SJCRH30 (cell line): Measurements from ENCODE around the gene BCL2L13. TPM values are rescaled to one million over a fixed set of nuclear protein-coding genes. Genes with fewer than 3 reads are reported as not detected.

ENCODE experiments used
- DNase-seq, 2 experiments: peaks; one replicate each; pipeline ENCODE4 v3.0.0-alpha.2; 2015 to 2020
- H3K27ac ChIP-seq: fragments of 250-450 bp; sonication (Bioruptor Pico); 2 replicates; pipeline ENCODE4 v1.5.1; 2020; ENCODE audit warnings: mild to moderate bottlenecking, moderate library complexity
- H3K27me3 ChIP-seq: fragments of 250-450 bp; sonication (Bioruptor Pico); 2 replicates; pipeline ENCODE4 v1.5.1; 2020; ENCODE audit warnings: mild to moderate bottlenecking, moderate library complexity
- H3K36me3 ChIP-seq: fragments of 250-450 bp; sonication (Bioruptor Pico); 2 replicates; pipeline ENCODE4 v1.5.1; 2020; ENCODE audit warnings: mild to moderate bottlenecking, moderate library complexity
- H3K4me1 ChIP-seq: fragments of 250-450 bp; sonication (Bioruptor Pico); 2 replicates; pipeline ENCODE4 v1.5.1; 2020; ENCODE audit warnings: mild to moderate bottlenecking, moderate library complexity
- H3K4me3 ChIP-seq: fragments of 250-450 bp; sonication (Bioruptor Pico); 2 replicates; pipeline ENCODE4 v1.5.1; 2020; ENCODE audit warnings: mild to moderate bottlenecking, moderate library complexity
- H3K9me3 ChIP-seq: fragments of 250-450 bp; sonication (Bioruptor Pico); replicated peaks from 2 replicates; pipeline ENCODE4 v1.5.1; 2020; ENCODE audit warnings: mild to moderate bottlenecking, moderate library complexity
- total RNA-seq: library from RNA; depleted of rRNA; stranded (reverse); fragments of >200 nt; shearing (Covaris generic); gene quantifications from 2 replicates; pipeline ENCODE4 v1.2.3, GENCODE V29; 2014

BCL2L13 gene
- total RNA-seq, 1 experiment from 2014 or later: 52.4 TPM

- DNase-seq: no peak
- Histone ChIP-seq H3K9me3 (no peaks in the 10 kb centered on the region), H3K27ac (no peak overlapping the region), H3K36me3 (no peaks in the 10 kb centered on the region), H3K4me1 (peaks cover under 1% of the 10 kb centered on the region; the same call in 1 of the 2 replicates), H3K27me3 (no peaks in the 10 kb centered on the region), H3K4me3 (no peak overlapping the region)
These were observed 79.2 kb downstream of the BCL2L13 start for GRCh38 chr22:17717708-17718107.

- no peaks in the 10 kb centered on the region for H3K36me3 ChIP-seq
- H3K4me1 ChIP-seq: peaks cover 5% of the 10 kb centered on the region
- H3K9me3 ChIP-seq: no peaks in the 10 kb centered on the region
- no peak for DNase-seq
- H3K4me3 ChIP-seq: no peak overlapping the region
- H3K27me3 ChIP-seq: no peaks in the 10 kb centered on the region
- no peak overlapping the region for H3K27ac ChIP-seq
These were observed 81.4 kb downstream of the BCL2L13 start for GRCh38 chr22:17719911-17720310.

- Histone ChIP-seq H3K36me3 (peaks cover 12% of the 10 kb centered on the region; the same call in 1 of the 2 replicates), H3K4me3 (no peak overlapping the region), H3K27me3 (no peaks in the 10 kb centered on the region), H3K9me3 (no peaks in the 10 kb centered on the region), H3K27ac (peak overlapping the region; percentile 72), H3K4me1 (peaks cover 20% of the 10 kb centered on the region)
- DNase-seq: peak in 1 of 2 experiments; percentile 50
These were observed 85.7 kb downstream of the BCL2L13 start for GRCh38 chr22:17724241-17724640.

- Histone ChIP-seq H3K27ac (peak overlapping the region; percentile 72), H3K27me3 (no peaks in the 10 kb centered on the region), H3K36me3 (peaks cover 12% of the 10 kb centered on the region; the same call in 1 of the 2 replicates), H3K4me1 (peaks cover 26% of the 10 kb centered on the region), H3K4me3 (no peak overlapping the region), H3K9me3 (no peaks in the 10 kb centered on the region)
- DNase-seq: peak; percentile 70 to 88
These were observed 86.3 kb downstream of the BCL2L13 start for GRCh38 chr22:17724678-17725499.

GRCh38 chr22:17725500-17725796 lies 86.9 kb downstream of the BCL2L13 start:
- Histone ChIP-seq H3K27ac (peak overlapping the region; percentile 72), H3K4me3 (no peak overlapping the region), H3K27me3 (no peaks in the 10 kb centered on the region), H3K36me3 (peaks cover 17% of the 10 kb centered on the region), H3K9me3 (no peaks in the 10 kb centered on the region), H3K4me1 (peaks cover 32% of the 10 kb centered on the region)
- no peak for DNase-seq

DNA sequence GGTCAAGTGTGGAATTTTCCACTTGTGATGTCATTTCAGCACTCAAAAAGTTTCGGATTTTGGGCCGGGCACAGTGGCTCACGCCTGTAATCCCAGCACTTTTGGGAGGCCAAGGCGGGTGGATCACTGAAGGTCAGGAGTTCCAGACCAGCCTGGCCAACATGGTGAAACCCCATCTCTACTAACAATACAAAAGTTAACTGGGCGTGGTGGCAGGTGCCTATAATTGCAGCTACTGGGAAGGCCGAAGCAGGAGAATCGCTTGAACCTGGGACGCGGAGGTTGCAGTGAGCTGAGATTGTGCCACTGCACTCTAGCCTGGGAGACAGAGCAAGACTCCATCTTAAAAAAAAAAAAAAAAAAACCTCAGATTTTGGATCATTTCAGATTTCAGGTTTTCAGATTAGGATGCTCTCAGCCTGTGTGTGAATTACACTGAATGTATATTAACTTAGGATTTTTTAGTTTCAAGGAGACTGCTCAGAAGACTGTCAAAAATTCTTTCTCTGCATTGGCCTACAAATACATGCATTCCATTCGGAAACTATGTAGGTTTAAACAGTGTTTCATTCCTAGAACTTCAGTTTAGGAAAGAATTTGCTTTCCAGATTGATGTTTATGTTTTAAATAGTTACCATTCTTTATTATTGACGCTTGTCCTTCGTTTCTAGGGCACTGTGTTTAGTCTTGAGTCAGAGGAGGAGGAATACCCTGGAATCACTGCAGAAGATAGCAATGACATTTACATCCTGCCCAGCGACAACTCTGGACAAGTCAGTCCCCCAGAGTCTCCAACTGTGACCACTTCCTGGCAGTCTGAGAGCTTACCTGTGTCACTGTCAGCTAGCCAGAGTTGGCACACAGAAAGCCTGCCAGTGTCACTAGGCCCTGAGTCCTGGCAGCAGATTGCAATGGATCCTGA lies 87.7 kb downstream of the BCL2L13 start:
- Histone ChIP-seq H3K4me1 (peaks cover 34% of the 10 kb centered on the region), H3K27me3 (no peaks in the 10 kb centered on the region), H3K27ac (no peak overlapping the region), H3K4me3 (no peak overlapping the region), H3K9me3 (no peaks in the 10 kb centered on the region), H3K36me3 (peaks cover 21% of the 10 kb centered on the region)
- no peak for DNase-seq

DNA sequence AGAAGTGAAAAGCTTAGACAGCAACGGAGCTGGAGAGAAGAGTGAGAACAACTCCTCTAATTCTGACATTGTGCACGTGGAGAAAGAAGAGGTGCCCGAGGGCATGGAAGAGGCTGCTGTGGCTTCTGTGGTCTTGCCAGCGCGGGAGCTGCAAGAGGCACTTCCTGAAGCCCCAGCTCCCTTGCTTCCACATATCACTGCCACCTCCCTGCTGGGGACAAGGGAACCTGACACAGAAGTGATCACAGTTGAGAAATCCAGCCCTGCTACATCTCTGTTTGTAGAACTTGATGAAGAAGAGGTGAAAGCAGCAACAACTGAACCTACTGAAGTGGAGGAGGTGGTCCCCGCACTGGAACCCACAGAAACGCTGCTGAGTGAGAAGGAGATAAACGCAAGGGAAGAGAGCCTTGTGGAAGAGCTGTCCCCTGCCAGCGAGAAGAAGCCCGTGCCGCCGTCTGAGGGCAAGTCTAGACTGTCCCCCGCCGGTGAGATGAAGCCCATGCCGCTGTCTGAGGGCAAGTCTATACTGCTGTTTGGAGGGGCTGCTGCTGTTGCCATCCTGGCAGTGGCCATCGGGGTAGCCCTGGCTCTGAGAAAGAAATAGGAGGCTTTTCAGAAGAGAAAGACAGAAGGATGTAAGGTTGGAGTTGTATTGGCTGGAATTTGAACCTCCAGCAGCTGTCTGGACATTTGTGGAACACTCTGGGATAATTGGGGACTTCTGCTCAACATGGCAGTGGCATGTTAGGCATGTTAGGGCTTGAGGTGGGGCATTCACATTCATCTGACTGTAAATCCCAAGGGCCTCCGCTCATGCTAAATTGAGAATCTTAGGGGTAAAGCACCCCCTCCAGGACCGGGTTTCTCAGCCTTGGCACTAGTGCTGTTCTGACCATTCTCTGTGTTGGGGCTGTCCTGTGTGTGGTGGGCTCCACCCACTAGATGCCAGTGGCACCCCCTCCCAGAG lies 88.7 kb downstream of the BCL2L13 start:
- Histone ChIP-seq H3K36me3 (peaks cover 29% of the 10 kb centered on the region), H3K4me1 (peaks cover 34% of the 10 kb centered on the region), H3K27ac (no peak overlapping the region), H3K4me3 (no peak overlapping the region), H3K27me3 (no peaks in the 10 kb centered on the region), H3K9me3 (no peaks in the 10 kb centered on the region)
- DNase-seq: no peak

DNA sequence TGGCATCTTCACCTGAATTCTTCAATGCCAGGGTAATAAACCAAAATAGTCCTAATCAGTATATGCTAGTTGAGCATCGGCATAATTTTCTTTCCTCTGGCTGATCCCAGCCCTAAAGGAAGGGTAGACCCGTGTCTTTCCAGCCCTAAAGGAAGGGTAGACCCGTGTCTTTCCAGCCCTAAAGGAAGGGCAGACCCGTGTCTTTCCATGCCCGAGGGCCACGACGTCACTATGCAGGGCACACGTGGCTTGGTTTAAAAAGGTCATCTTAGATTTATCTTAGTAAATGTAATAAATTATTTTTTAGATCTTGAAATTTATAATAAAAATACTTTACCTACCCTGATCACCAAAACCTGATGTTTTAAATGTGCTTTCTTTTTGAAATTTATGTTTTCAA lies 90.2 kb downstream of the BCL2L13 start:
- Histone ChIP-seq H3K4me3 (no peak overlapping the region), H3K9me3 (no peaks in the 10 kb centered on the region), H3K36me3 (peaks cover 39% of the 10 kb centered on the region), H3K27me3 (no peaks in the 10 kb centered on the region), H3K4me1 (peaks cover 38% of the 10 kb centered on the region), H3K27ac (peak overlapping the region; percentile 49; the same call in 1 of the 2 replicates)
- DNase-seq: no peak

GRCh38 chr22:17729561-17729960 lies 91.0 kb downstream of the BCL2L13 start:
- Histone ChIP-seq H3K4me3 (no peak overlapping the region), H3K9me3 (no peaks in the 10 kb centered on the region), H3K27ac (peak overlapping the region; percentile 49), H3K27me3 (no peaks in the 10 kb centered on the region), H3K4me1 (peaks cover 38% of the 10 kb centered on the region), H3K36me3 (peaks cover 44% of the 10 kb centered on the region)
- DNase-seq: peak; percentile 60 to 79

GRCh38 chr22:17732251-17732854 lies 93.8 kb downstream of the BCL2L13 start:
- Histone ChIP-seq H3K4me3 (no peak overlapping the region), H3K4me1 (peaks cover 25% of the 10 kb centered on the region), H3K27ac (no peak overlapping the region), H3K27me3 (no peaks in the 10 kb centered on the region), H3K9me3 (no peaks in the 10 kb centered on the region), H3K36me3 (peaks cover 45% of the 10 kb centered on the region)
- no peak for DNase-seq

DNA sequence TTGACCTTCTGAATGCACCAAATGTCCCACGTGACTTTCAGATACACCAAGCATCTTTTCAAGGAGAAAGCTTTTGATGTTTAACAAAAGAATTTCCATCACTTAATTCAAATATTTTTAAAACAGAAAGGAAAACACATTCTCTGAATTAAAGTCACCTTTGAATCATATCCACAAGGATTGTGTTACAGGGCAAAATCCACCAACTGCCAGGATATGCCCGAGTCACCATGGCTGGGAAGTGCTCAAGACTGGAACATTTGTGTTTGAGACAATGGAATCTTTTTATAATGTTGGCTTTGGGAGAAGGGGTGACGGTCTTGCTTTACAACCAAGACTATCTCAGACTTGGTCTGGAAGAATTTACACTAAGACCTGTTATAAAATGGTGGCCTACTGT lies 94.9 kb downstream of the BCL2L13 start:
- Histone ChIP-seq H3K27ac (peak overlapping the region; percentile 21; the same call in 1 of the 2 replicates), H3K4me1 (peaks cover 25% of the 10 kb centered on the region), H3K27me3 (no peaks in the 10 kb centered on the region), H3K9me3 (no peaks in the 10 kb centered on the region), H3K4me3 (no peak overlapping the region), H3K36me3 (peaks cover 42% of the 10 kb centered on the region)
- peak in 1 of 2 experiments; percentile 20 for DNase-seq

DNA sequence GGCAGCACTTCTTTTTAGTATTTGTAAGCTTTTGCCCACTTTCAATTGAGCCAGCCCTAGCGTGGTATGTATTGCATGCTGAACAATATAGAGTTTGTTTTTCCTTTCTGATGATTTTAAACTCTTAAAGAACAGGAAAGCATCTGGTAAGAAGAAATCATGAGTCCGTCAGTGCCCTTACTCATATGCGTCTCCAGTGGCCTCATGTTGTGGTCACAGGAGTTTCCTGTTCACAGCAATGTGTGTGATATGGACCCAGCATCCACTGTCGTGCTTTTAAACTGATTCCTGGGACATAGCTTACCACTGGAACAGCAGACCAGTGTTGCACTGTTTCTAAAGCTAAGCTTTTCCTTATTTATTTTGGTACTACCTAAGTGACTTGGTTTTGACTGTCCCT lies 95.6 kb downstream of the BCL2L13 start:
- Histone ChIP-seq H3K27me3 (no peaks in the 10 kb centered on the region), H3K4me1 (peaks cover 22% of the 10 kb centered on the region), H3K9me3 (no peaks in the 10 kb centered on the region), H3K27ac (peak overlapping the region; percentile 21; the same call in 1 of the 2 replicates), H3K36me3 (peaks cover 45% of the 10 kb centered on the region), H3K4me3 (no peak overlapping the region)
- no peak for DNase-seq

DNA sequence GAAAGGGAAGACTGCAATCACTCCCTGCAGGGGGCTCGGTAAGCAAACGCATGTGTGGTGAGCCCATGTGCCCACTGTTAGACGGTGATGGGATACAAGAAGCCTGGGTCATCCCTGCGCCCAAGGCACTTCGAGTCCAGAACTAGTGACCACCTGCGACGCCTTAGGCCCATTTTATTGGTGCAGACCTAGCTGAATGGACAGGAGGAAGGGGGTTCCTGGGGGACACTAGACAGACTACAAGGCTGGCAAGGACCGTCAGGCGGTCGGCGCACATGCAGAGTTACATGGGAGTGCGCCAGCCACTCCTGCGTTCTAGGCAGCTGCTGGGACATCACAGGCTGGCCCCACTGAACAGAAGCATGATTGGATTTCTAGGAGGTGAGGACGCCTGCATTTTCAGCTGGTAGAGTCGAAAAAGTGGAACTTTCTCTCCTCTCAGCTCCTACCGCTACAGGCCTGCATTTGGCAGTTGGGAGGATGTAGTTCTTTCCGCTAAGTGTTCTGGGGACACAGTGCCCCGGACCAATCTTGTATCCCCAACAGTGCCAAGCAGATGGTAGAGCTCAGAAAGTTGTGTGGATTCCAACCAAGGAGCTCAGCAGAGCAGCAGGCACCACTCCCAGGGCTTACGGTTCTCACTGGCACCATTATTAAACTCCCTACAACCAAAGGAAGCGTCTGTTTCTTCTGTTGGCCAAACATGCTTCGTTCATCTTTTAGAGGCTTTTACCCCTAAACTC lies 100.0 kb downstream of the BCL2L13 start:
- Histone ChIP-seq H3K27me3 (no peaks in the 10 kb centered on the region), H3K36me3 (peaks cover 19% of the 10 kb centered on the region), H3K4me1 (0 out of 2 replicates have a peak, but pooled peaks cover 3% of the 10 kb centered on the region), H3K27ac (no peak overlapping the region), H3K9me3 (no peaks in the 10 kb centered on the region), H3K4me3 (no peak overlapping the region)
- DNase-seq: no peak
